Adipose tissue (tissue), 3 donors: ENCODE measurements around the gene CBY3. TPM values are rescaled to one million over a fixed set of nuclear protein-coding genes. Genes with fewer than 3 reads are reported as not detected.
"Not testable (repeated sequence)": the region's sequence is repeated elsewhere in the genome, so short reads cannot be mapped to it uniquely, and the experiment has no call there.

Source experiments
- H3K27ac ChIP-seq: one replicate; pipeline ENCODE4 v1.5.1; 2013; ENCODE audit warnings: low read depth, low read length
- WGBS, 3 donors: extraction: QIAGEN DNeasy Blood & Tissue Kit; methylation state at CpG; one replicate each; pipeline ENCODE4 v1.1.7; 2013; 5-methylcytosine and 5-hydroxymethylcytosine counted together
- polyA plus RNA-seq, 3 donors: library from polyadenylated mRNA; stranded (reverse); fragments of 200-250 nt; gene quantifications; one replicate each; pipeline ENCODE4 v1.2.3, GENCODE V29; 2013
- donor health status: healthy with polysubstance abuse.
- donor health status: Bipolar disorder and iron deficiency.
- donor health status: healthy.

CBY3 gene
- polyA plus RNA-seq, 3 donors, result 0.25 TPM; not detected in 2

- not testable (repeated sequence) for H3K27ac ChIP-seq
- 62 to 75% (median 69%) methylated on average over 18 to 19 of the region's 38 CpGs for WGBS, 3 donors
Observed at GRCh38 chr5:179633501-179634369, 47.1 kb downstream of the CBY3 start.

Other genes starting within 250 kb of the CBY3 start
- 10 to 100 TPM; 19.5 to 37.0 (median 25.5) TPM for gene RUFY1, start 130.5 kb downstream of the CBY3 start, polyA plus RNA-seq
- gene HNRNPH1, start 57.4 kb downstream of the CBY3 start, polyA plus RNA-seq, result 100 to 1,000 TPM; 187 to 231 (median 195) TPM
- gene CANX, start 17.9 kb upstream of the CBY3 start, polyA plus RNA-seq, result 100 to 1,000 TPM; 123 to 139 (median 135) TPM
- gene MAML1, start 51.8 kb upstream of the CBY3 start, polyA plus RNA-seq, result 10 to 100 TPM in 2 of 3 donors, 1 to 10 TPM in 1; 8.9 to 12.9 (median 10.0) TPM
- 10 to 100 TPM in 2 of 3 donors, 1 to 10 TPM in 1; 4.3 to 13.2 (median 12.8) TPM for gene LTC4S, start 113.0 kb upstream of the CBY3 start, polyA plus RNA-seq
- gene MGAT4B, start 125.8 kb upstream of the CBY3 start, polyA plus RNA-seq, result 10 to 100 TPM; 39.5 to 62.5 (median 45.0) TPM
- 100 to 1,000 TPM; 149 to 259 (median 177) TPM for gene SQSTM1, start 139.9 kb upstream of the CBY3 start, polyA plus RNA-seq
- gene MRNIP, start 177.8 kb upstream of the CBY3 start, polyA plus RNA-seq, result 10 to 100 TPM; 20.4 to 22.4 (median 21.7) TPM
- gene TBC1D9B, start 226.9 kb upstream of the CBY3 start, polyA plus RNA-seq, result 10 to 100 TPM; 49.1 to 82.3 (median 80.3) TPM